ENCODE data around the gene PHLDA2. TPM values are rescaled to one million over a fixed set of nuclear protein-coding genes. Genes with fewer than 3 reads are reported as not detected.

The PHLDA2 gene
- total RNA-seq, 1 experiment from 2014 or later = 195 TPM

GRCh38 chr11:2901854-2902783 lies 27.1 kb downstream of the PHLDA2 start:
- no TSS peak for BruUV-seq (replicated peaks)
- peak overlapping the region; percentile 73 to 75 for H3K4me3 ChIP-seq (ENCODE audit: low read depth in 2 of 2, low read length in 2 of 2)
- in situ Hi-C loops (cut with HindIII; ENCODE audit: low pct_unique_long_range_greater_than_20kb, low sequenced_read_pairs) = no loop called here
- intact Hi-C loops (cut with micrococcal nuclease; ENCODE audit: unreplicated experiment) = no loop called here
- POLR2A ChIA-PET = interaction anchor here (0.6 to 1.9 kb wide), 5 partner anchors 20 to 488 kb away, joined by 3 to 11 read pairs (median 7); partner anchors contain the start of gene PHLDA2
- H3K27me3 ChIP-seq (ENCODE audit: control insufficient read depth, insufficient read depth, low read length) = no peaks in the 10 kb centered on the region
- peak overlapping the region; percentile 86 for H3K27ac ChIP-seq (ENCODE audit: low read length)
- H3K9me3 ChIP-seq (ENCODE audit: control insufficient read depth, insufficient read depth, low read depth, low read length) = no peaks in the 10 kb centered on the region
- CTCF ChIA-PET = interaction anchor here (1.0 to 1.1 kb wide), 3 partner anchors 9 to 22 kb away, joined by 3 to 5 read pairs (median 4); no protein-coding TSS in a partner anchor
- no peaks in the 10 kb centered on the region; the same call in 1 of the 2 replicates for H3K36me3 ChIP-seq (ENCODE audit: control insufficient read depth, insufficient read depth, low read length)
- peaks cover 49% of the 10 kb centered on the region for H3K4me1 ChIP-seq (ENCODE audit: control insufficient read depth, insufficient read depth, low read length)
- ATAC-seq (peak; percentile 91), DNase-seq (ENCODE audit: low read depth, low spot score) (peak; percentile 77)
- TF ChIP-seq SIN3A (IDR thresholded peaks at IDR 0.05; ENCODE audit: borderline replicate concordance, insufficient read depth, low read depth, low read length) = 0 out of 2 replicates have a peak, but pooled peaks have one; percentile 18
- TF ChIP-seq REST (IDR thresholded peaks at IDR 0.05; ENCODE audit: insufficient read depth in 1 of 2, low read depth in 2 of 2, low read length in 1 of 2) = no peak

GRCh38 chr11:2901196-2901796 lies 27.9 kb downstream of the PHLDA2 start:
- no TSS peak for BruUV-seq (replicated peaks)
- intact Hi-C loops (cut with micrococcal nuclease; ENCODE audit: unreplicated experiment) = no loop called here
- DNase-seq (ENCODE audit: low read depth, low spot score) (no peak), ATAC-seq (peak; percentile 7)
- H3K27ac ChIP-seq (ENCODE audit: low read length) = peak overlapping the region; percentile 81
- peaks cover 49% of the 10 kb centered on the region for H3K4me1 ChIP-seq (ENCODE audit: control insufficient read depth, insufficient read depth, low read length)
- CTCF ChIA-PET = interaction anchor here (1.0 to 1.1 kb wide), 3 partner anchors 8 to 23 kb away, joined by 3 to 5 read pairs (median 4); no protein-coding TSS in a partner anchor
- H3K27me3 ChIP-seq (ENCODE audit: control insufficient read depth, insufficient read depth, low read length) = no peaks in the 10 kb centered on the region
- H3K36me3 ChIP-seq (ENCODE audit: control insufficient read depth, insufficient read depth, low read length) = no peaks in the 10 kb centered on the region; the same call in 1 of the 2 replicates
- POLR2A ChIA-PET = interaction anchor here (0.6 kb wide), 1 partner anchor 488 kb away, joined by 8 read pairs; no protein-coding TSS in a partner anchor
- no peaks in the 10 kb centered on the region for H3K9me3 ChIP-seq (ENCODE audit: control insufficient read depth, insufficient read depth, low read depth, low read length)
- TF ChIP-seq TCF7L2 (IDR thresholded peaks at IDR 0.05; ENCODE audit: low read depth, low read length) (no peak), REST (IDR thresholded peaks at IDR 0.05; ENCODE audit: insufficient read depth in 1 of 2, low read depth in 2 of 2, low read length in 1 of 2) (no peak), POLR2AphosphoS5 (IDR thresholded peaks at IDR 0.05; ENCODE audit: low read depth, low read length) (no peak), CTCF (IDR thresholded peaks at IDR 0.05) (no peak), SIN3A (IDR thresholded peaks at IDR 0.05; ENCODE audit: borderline replicate concordance, insufficient read depth, low read depth, low read length) (no peak)
- in situ Hi-C loops (cut with HindIII; ENCODE audit: low pct_unique_long_range_greater_than_20kb, low sequenced_read_pairs) = no loop called here
- peak overlapping the region; percentile 73 to 75 for H3K4me3 ChIP-seq (ENCODE audit: low read depth in 2 of 2, low read length in 2 of 2)

Measured in Panc1 (cell line).